Activated naive CD8-positive, alpha-beta T cell (primary cell): ENCODE data around the gene BCL2L2.
A peak's percentile ranks its signal among the peaks of the same experiment; 100 is the strongest.
"Not testable (repeated sequence)": the region's sequence is repeated elsewhere in the genome, so short reads cannot be mapped to it uniquely, and the experiment has no call there.

Experiments
- H3K27ac Mint-ChIP-seq: one replicate; pipeline ENCODE4 v1.8.0; 2021; ENCODE audit warnings: mixed read lengths
- H3K27me3 Mint-ChIP-seq: one replicate; pipeline ENCODE4 v1.8.0; 2021; ENCODE audit warnings: mixed read lengths
- H3K36me3 Mint-ChIP-seq: one replicate; pipeline ENCODE4 v1.8.0; 2021; ENCODE audit warnings: mixed read lengths
- H3K4me1 Mint-ChIP-seq: one replicate; pipeline ENCODE4 v1.8.0; 2021; ENCODE audit warnings: low read depth, mixed read lengths
- H3K4me3 Mint-ChIP-seq: one replicate; pipeline ENCODE4 v1.8.0; 2021; ENCODE audit warnings: mild to moderate bottlenecking, mixed read lengths
- H3K9me3 Mint-ChIP-seq: one replicate; pipeline ENCODE4 v1.8.0; 2021; ENCODE audit warnings: low read depth, mixed read lengths

Gene BCL2L2

GRCh38 chr14:23306412-23307145, at the start of gene BCL2L2:
TSS of gene BCL2L2 (plus strand) at chr14:23306833. CDS start at chr14:23307768, 935 bp downstream.
- H3K27me3 Mint-ChIP-seq: peaks cover 13% of the 10 kb centered on the region
- no peak within 1 kb of the TSS for H3K27ac Mint-ChIP-seq

GRCh38 chr14:23258256-23258655, 48.4 kb upstream of the BCL2L2 start:
- Mint-ChIP-seq H3K36me3 (no peaks in the 10 kb centered on the region), H3K27me3 (peaks cover 19% of the 10 kb centered on the region), H3K4me3 (no peak overlapping the region), H3K9me3 (no peaks in the 10 kb centered on the region), H3K27ac (no peak overlapping the region), H3K4me1 (no peaks in the 10 kb centered on the region)

More at GRCh38 chr14:23306412-23307145, at the start of gene BCL2L2:
- peaks cover 6% of the 10 kb centered on the region for H3K4me1 Mint-ChIP-seq
- no peaks in the 10 kb centered on the region for H3K9me3 Mint-ChIP-seq
- no peak within 1 kb of the TSS for H3K4me3 Mint-ChIP-seq
- no peaks in the 10 kb centered on the region for H3K36me3 Mint-ChIP-seq

DNA sequence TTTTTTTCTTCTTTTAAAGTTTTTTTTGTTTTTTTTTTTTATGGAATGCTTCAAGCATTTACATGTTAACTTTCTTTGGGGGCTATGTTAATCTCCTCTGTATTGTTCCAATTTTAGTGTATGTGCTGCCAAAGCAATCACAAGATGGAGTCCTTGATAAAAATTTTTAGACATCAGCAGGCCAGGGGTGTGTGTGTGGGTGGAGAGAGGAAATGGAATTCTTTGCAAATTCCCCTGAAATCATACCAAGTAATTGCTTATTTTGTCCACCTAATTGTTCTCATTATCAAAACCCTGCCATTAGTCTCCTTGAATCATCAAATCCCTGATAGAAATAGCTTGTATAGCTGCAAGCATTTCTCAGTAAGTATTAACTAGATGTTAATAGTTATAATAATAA, 47.2 kb upstream of the BCL2L2 start:
- H3K4me1 Mint-ChIP-seq: no peaks in the 10 kb centered on the region
- H3K36me3 Mint-ChIP-seq: no peaks in the 10 kb centered on the region
- H3K27ac Mint-ChIP-seq: no peak overlapping the region
- no peaks in the 10 kb centered on the region for H3K9me3 Mint-ChIP-seq
- peaks cover 21% of the 10 kb centered on the region for H3K27me3 Mint-ChIP-seq
- no peak overlapping the region for H3K4me3 Mint-ChIP-seq

- H3K4me3 Mint-ChIP-seq, H3K27ac Mint-ChIP-seq, H3K36me3 Mint-ChIP-seq, H3K4me1 Mint-ChIP-seq, H3K9me3 Mint-ChIP-seq: not testable (repeated sequence)
- H3K27me3 Mint-ChIP-seq: peaks cover 21% of the 10 kb centered on the region
Observed at GRCh38 chr14:23260849-23261248, 45.8 kb upstream of the BCL2L2 start.

GRCh38 chr14:23269193-23269592, 37.4 kb upstream of the BCL2L2 start:
- Mint-ChIP-seq H3K9me3 (no peaks in the 10 kb centered on the region), H3K27me3 (peaks cover 2% of the 10 kb centered on the region), H3K4me3 (no peak overlapping the region), H3K27ac (no peak overlapping the region), H3K36me3 (no peaks in the 10 kb centered on the region), H3K4me1 (no peaks in the 10 kb centered on the region)

DNA sequence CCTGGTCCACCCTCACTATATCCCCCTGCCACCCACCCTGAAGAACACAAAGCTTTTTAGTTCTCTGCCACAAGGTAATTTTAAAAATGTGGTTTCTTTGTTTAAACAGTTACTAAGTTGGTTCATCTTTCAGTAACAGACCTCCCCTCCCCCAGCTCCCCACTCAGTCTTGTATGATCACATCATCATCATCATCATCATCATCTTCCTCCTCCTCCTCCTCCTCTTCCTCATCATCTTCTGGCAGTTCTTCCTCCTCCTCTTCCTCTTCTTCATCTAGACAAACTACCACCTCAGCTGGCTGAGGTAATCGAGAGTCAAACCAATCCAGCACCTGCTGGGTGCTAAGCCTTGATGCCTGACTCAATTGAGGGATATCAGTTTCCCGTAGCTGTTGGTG, 31.2 kb upstream of the BCL2L2 start:
- Mint-ChIP-seq H3K27me3 (no peaks in the 10 kb centered on the region), H3K9me3 (no peaks in the 10 kb centered on the region), H3K4me3 (no peak overlapping the region), H3K4me1 (no peaks in the 10 kb centered on the region), H3K36me3 (no peaks in the 10 kb centered on the region), H3K27ac (peak overlapping the region; percentile 42)

DNA sequence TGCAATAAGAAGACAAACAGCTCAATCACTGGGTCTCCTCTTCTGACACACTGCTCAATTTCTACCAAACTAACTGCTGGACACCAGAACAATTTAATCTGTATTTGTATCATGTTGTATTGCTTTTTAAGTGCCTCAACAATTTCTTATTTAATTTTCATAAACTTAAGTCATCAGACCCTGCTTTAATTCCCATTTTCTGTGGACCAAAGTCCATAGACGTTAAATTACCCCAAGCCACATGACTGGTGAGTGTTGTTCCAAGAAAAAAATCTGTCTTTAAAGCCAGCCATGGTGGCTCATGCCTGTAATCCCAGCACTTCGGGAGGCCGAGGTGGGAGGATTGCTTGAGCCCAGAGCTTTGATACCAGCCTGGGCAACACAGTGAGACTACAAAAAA, 29.4 kb upstream of the BCL2L2 start:
- no peaks in the 10 kb centered on the region for H3K9me3 Mint-ChIP-seq
- no peaks in the 10 kb centered on the region for H3K27me3 Mint-ChIP-seq
- H3K4me1 Mint-ChIP-seq: peaks cover 1% of the 10 kb centered on the region
- no peak overlapping the region for H3K27ac Mint-ChIP-seq
- H3K36me3 Mint-ChIP-seq: no peaks in the 10 kb centered on the region
- no peak overlapping the region for H3K4me3 Mint-ChIP-seq

- H3K27me3 Mint-ChIP-seq, H3K4me3 Mint-ChIP-seq, H3K4me1 Mint-ChIP-seq, H3K9me3 Mint-ChIP-seq, H3K36me3 Mint-ChIP-seq, H3K27ac Mint-ChIP-seq: not testable (repeated sequence)
Observed at GRCh38 chr14:23277928-23278327, 28.7 kb upstream of the BCL2L2 start.

GRCh38 chr14:23281247-23281646, 25.4 kb upstream of the BCL2L2 start:
- Mint-ChIP-seq H3K27me3 (no peaks in the 10 kb centered on the region), H3K4me3 (no peak overlapping the region), H3K27ac (no peak overlapping the region), H3K36me3 (peaks cover 2% of the 10 kb centered on the region), H3K4me1 (peaks cover 23% of the 10 kb centered on the region), H3K9me3 (no peaks in the 10 kb centered on the region)

- Mint-ChIP-seq H3K4me1 (peaks cover 30% of the 10 kb centered on the region), H3K9me3 (no peaks in the 10 kb centered on the region), H3K27me3 (no peaks in the 10 kb centered on the region), H3K36me3 (peaks cover 2% of the 10 kb centered on the region), H3K27ac (peak overlapping the region; percentile 95), H3K4me3 (peak overlapping the region; percentile 93)
Observed at GRCh38 chr14:23284654-23285529, 21.7 kb upstream of the BCL2L2 start.

DNA sequence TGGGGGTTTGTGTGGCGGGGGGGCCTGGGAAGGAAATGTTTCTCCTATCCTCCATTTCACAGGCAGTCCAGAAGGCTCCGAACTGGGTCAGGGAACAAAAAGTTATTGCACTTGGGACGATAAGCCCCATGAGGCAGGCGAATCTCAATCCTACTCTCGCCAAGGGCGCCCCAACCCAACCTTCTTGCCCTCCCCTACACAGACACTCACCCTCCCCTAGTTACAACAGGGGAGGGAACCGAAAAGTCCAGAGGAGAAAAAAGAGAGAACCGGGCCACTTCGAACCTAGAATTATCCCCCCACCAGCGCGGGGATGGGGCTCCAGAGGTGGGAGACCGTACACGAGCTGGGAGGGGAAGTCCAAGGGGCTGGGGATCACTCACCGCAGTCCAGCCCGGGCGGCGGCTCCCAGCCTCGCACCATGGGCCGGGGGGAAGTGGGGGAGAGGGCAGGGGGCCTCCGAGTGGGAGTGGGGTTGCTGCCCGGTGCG, 21.1 kb upstream of the BCL2L2 start:
- Mint-ChIP-seq H3K36me3 (peaks cover 2% of the 10 kb centered on the region), H3K4me1 (peaks cover 30% of the 10 kb centered on the region), H3K27me3 (no peaks in the 10 kb centered on the region), H3K9me3 (no peaks in the 10 kb centered on the region), H3K4me3 (peak overlapping the region; percentile 93), H3K27ac (peak overlapping the region; percentile 95)

- no peaks in the 10 kb centered on the region for H3K27me3 Mint-ChIP-seq
- peaks cover 30% of the 10 kb centered on the region for H3K4me1 Mint-ChIP-seq
- peak within 1 kb of the TSS; percentile 93 for H3K4me3 Mint-ChIP-seq
Observed at GRCh38 chr14:23286020-23286901, 20.4 kb upstream of the BCL2L2 start, which contains the start of gene HOMEZ. TSS of gene HOMEZ (minus strand) at chr14:23286132. CDS start at chr14:23285952, 180 bp downstream.

GRCh38 chr14:23286902-23287479, 19.6 kb upstream of the BCL2L2 start:
- peak overlapping the region; percentile 93 for H3K4me3 Mint-ChIP-seq
- no peaks in the 10 kb centered on the region for H3K27me3 Mint-ChIP-seq
- H3K4me1 Mint-ChIP-seq: peaks cover 30% of the 10 kb centered on the region
- H3K9me3 Mint-ChIP-seq: no peaks in the 10 kb centered on the region
- H3K36me3 Mint-ChIP-seq: peaks cover 2% of the 10 kb centered on the region
- peak overlapping the region; percentile 95 for H3K27ac Mint-ChIP-seq

More at GRCh38 chr14:23286020-23286901, 20.4 kb upstream of the BCL2L2 start, which contains the start of gene HOMEZ:
- peak within 1 kb of the TSS; percentile 95 for H3K27ac Mint-ChIP-seq
- no peaks in the 10 kb centered on the region for H3K9me3 Mint-ChIP-seq
- peaks cover 2% of the 10 kb centered on the region for H3K36me3 Mint-ChIP-seq
